Right atrium auricular region (tissue), 2 donors: Measurements from ENCODE around the gene SP2. TPM values are rescaled to one million over a fixed set of nuclear protein-coding genes. Genes with fewer than 3 reads are reported as not detected.

Experiments
- DNase-seq: peaks from one replicate; pipeline ENCODE4 v3.0.0-alpha.2; 2019; ENCODE audit warnings: low spot score
- H3K27ac ChIP-seq, 2 donors: fragments of 200-600 bp; sonication (generic); 1 replicate in 1 of 2; 2 replicates in 1 of 2; pipeline ENCODE4 v1.5.1; 2016 to 2019
- H3K27me3 ChIP-seq, 2 donors: fragments of 200-600 bp; sonication (generic); one replicate each; pipeline versions ENCODE4 v1.5.1 to v1.6.0; 2017 to 2019
- H3K36me3 ChIP-seq: fragments of 200-600 bp; sonication (generic); one replicate; pipeline ENCODE4 v1.5.1; 2016
- H3K4me1 ChIP-seq, 2 donors: fragments of 200-600 bp; sonication (generic); one replicate each; pipeline versions ENCODE4 v1.5.1 to v1.6.0; 2017 to 2019
- H3K4me3 ChIP-seq, 2 donors: fragments of 200-600 bp; sonication (generic); 1 replicate in 1 of 2; 2 replicates in 1 of 2; pipeline ENCODE4 v1.5.1; 2017 to 2019; ENCODE audit warnings: mild to moderate bottlenecking in 1 of 2, moderate library complexity in 1 of 2
- H3K9me3 ChIP-seq, 2 donors: fragments of 200-600 bp; sonication (generic); one replicate each; pipeline ENCODE4 v1.5.1; 2019
- CTCF ChIP-seq, 2 donors: fragments of 200-600 bp; sonication (generic); IDR thresholded peaks; one replicate each; pipeline ENCODE4 v1.5.1; 2019; ENCODE audit warnings: antibody characterized with exemption in 2 of 2
- total RNA-seq, 2 donors: library from RNA; depleted of rRNA; stranded (reverse); fragments of >200 nt; gene quantifications; one replicate each; pipeline ENCODE4 v1.1.0, GENCODE V29; 2016

Gene SP2
- total RNA-seq, 2 donors from 2014 or later: 11.7 to 12.8 TPM

- H3K9me3 ChIP-seq: no peaks in the 10 kb centered on the region
- no peak for TF ChIP-seq CTCF (IDR thresholded peaks at IDR 0.05)
- H3K27me3 ChIP-seq: no peaks in the 10 kb centered on the region
- no peak for DNase-seq
- H3K27ac ChIP-seq: no peak overlapping the region
- H3K36me3 ChIP-seq: no peaks in the 10 kb centered on the region
- H3K4me1 ChIP-seq: no peaks in the 10 kb centered on the region
- no peak overlapping the region for H3K4me3 ChIP-seq
These were observed 29.1 kb upstream of the SP2 start for GRCh38 chr17:47866941-47867340.

GRCh38 chr17:47867813-47868533 is 28.1 kb upstream of the SP2 start:
- Histone ChIP-seq H3K27me3 (peaks cover 0 to 6% of the 10 kb centered on the region in 2 donors), H3K27ac (no peak overlapping the region), H3K4me1 (no peaks in the 10 kb centered on the region), H3K36me3 (no peaks in the 10 kb centered on the region), H3K4me3 (no peak overlapping the region), H3K9me3 (no peaks in the 10 kb centered on the region)
- DNase-seq: no peak
- no peak for TF ChIP-seq CTCF (IDR thresholded peaks at IDR 0.05)

- H3K9me3 ChIP-seq: no peaks in the 10 kb centered on the region
- no peak overlapping the region for H3K27ac ChIP-seq
- no peak overlapping the region for H3K4me3 ChIP-seq
- no peak for DNase-seq
- no peak for TF ChIP-seq CTCF (IDR thresholded peaks at IDR 0.05)
- H3K36me3 ChIP-seq: no peaks in the 10 kb centered on the region
- H3K4me1 ChIP-seq: no peaks in the 10 kb centered on the region
- peaks cover 0 to 6% of the 10 kb centered on the region in 2 donors for H3K27me3 ChIP-seq
These were observed 26.9 kb upstream of the SP2 start for GRCh38 chr17:47869114-47869513.

DNA sequence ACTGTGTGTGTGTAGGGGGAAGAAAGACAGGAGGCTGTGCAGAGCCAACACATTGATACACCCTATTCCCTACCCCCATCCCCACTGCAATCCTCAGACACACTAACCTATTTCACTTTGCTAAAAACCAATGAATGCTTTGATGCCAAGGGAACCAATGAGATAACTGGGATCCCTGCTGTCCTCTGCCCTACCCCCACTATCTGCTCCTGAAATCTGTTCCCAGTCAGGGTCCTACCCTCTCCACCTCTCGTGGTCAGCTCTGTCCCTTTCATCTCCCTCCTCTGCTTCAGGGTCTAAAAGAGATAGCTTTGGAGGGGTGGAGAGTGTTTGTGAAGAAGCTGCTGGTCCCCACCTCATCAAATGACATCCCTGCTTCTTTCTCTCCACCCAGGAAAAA is 26.0 kb upstream of the SP2 start:
- Histone ChIP-seq H3K36me3 (no peaks in the 10 kb centered on the region), H3K27ac (no peak overlapping the region), H3K9me3 (no peaks in the 10 kb centered on the region), H3K4me3 (no peak overlapping the region), H3K27me3 (peaks cover 0 to 6% of the 10 kb centered on the region in 2 donors), H3K4me1 (no peaks in the 10 kb centered on the region)
- DNase-seq: no peak
- no peak for TF ChIP-seq CTCF (IDR thresholded peaks at IDR 0.05)

- H3K4me1 ChIP-seq: no peaks in the 10 kb centered on the region
These were observed 25.0 kb upstream of the SP2 start for GRCh38 chr17:47871048-47871447.

More at GRCh38 chr17:47871048-47871447, 25.0 kb upstream of the SP2 start:
- Histone ChIP-seq H3K36me3 (no peaks in the 10 kb centered on the region), H3K27me3 (peaks cover 0 to 6% of the 10 kb centered on the region in 2 donors), H3K9me3 (no peaks in the 10 kb centered on the region), H3K4me3 (no peak overlapping the region), H3K27ac (no peak overlapping the region)
- no peak for DNase-seq
- no peak for TF ChIP-seq CTCF (IDR thresholded peaks at IDR 0.05)
